Muscle layer of duodenum (tissue), 2 donors: Measurements from ENCODE around the gene TMEM259.

Experiments used
- H3K27ac ChIP-seq: one replicate; pipeline ENCODE4 v1.7.0; 2013; ENCODE audit warnings: mild to moderate bottlenecking, low read length
- H3K27me3 ChIP-seq: one replicate; pipeline ENCODE4 v1.7.0; 2013; ENCODE audit warnings: low read depth, mild to moderate bottlenecking, control low read depth, low read length
- H3K36me3 ChIP-seq, 2 donors: one replicate each; pipeline ENCODE4 v1.7.0; 2013; ENCODE audit warnings: low read length in 2 of 2, control low read depth in 1 of 2, mild to moderate bottlenecking in 1 of 2; ENCODE audit not compliant: insufficient read depth in 2 of 2, control insufficient read depth in 1 of 2
- H3K4me1 ChIP-seq, 2 donors: one replicate each; pipeline ENCODE4 v1.7.0; 2013; ENCODE audit warnings: low read length in 2 of 2, mild to moderate bottlenecking in 2 of 2, control low read depth in 1 of 2, moderate library complexity in 1 of 2; ENCODE audit not compliant: insufficient read depth in 2 of 2, control insufficient read depth in 1 of 2
- H3K4me3 ChIP-seq, 2 donors: one replicate each; pipeline ENCODE4 v1.7.0; 2013; ENCODE audit warnings: low read length in 2 of 2, low read depth in 1 of 2, mild to moderate bottlenecking in 1 of 2
- H3K9me3 ChIP-seq, 2 donors: one replicate each; pipeline ENCODE4 v1.7.0; 2013; ENCODE audit warnings: low read length in 2 of 2, control low read depth in 1 of 2, mild to moderate bottlenecking in 1 of 2; ENCODE audit not compliant: control insufficient read depth in 1 of 2
- donor health status: healthy.

Gene TMEM259

DNA sequence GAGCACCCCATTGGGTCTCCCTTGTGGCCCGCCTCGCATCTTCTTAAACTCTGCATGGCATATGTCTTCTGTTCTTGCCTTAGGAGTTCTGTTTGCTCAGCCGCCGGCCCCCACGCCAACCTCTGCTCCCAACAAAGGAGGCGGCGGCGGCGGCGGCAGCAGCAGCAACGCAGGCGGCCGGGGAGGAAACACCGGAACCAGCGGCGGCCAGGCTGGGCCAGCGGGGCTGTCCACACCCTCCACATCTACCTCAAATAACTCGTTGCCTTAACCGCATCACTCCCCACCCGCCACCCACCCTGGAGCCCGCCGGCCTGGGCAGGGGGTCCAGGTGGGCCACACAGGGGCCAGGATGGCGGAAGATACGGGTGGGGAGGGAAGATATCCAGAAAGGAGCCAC lies 49.1 kb downstream of the TMEM259 start:
- Histone ChIP-seq H3K27ac (no peak overlapping the region), H3K36me3 (peaks cover 6 to 31% of the 10 kb centered on the region in 2 donors), H3K27me3 (no peaks in the 10 kb centered on the region), H3K4me3 (no peak overlapping the region), H3K9me3 (peaks cover 0 to 7% of the 10 kb centered on the region in 2 donors), H3K4me1 (no peaks in the 10 kb centered on the region)

DNA sequence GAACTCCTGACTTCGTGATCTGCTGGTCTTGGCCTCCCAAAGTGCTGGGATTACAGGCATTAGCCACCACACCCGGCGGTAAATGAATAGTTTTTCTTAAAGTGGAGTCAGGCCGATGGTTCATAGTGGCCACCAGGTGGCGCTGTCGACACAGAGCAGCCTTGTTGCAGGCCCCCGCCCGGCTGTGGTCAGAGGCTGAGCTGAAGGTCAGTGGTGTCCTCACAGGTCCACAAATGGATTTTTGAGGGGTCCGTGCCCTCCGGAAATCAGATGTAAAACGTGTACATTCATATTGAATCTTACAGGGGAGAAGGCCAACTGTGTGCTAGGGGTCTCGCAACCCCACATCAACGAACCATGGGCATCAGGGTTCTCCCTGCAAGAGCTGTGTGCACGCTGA lies 50.2 kb downstream of the TMEM259 start:
- Histone ChIP-seq H3K27ac (no peak overlapping the region), H3K4me3 (no peak overlapping the region), H3K4me1 (no peaks in the 10 kb centered on the region), H3K27me3 (no peaks in the 10 kb centered on the region), H3K36me3 (peaks cover 6 to 37% of the 10 kb centered on the region in 2 donors), H3K9me3 (peaks cover 0 to 10% of the 10 kb centered on the region in 2 donors)

DNA sequence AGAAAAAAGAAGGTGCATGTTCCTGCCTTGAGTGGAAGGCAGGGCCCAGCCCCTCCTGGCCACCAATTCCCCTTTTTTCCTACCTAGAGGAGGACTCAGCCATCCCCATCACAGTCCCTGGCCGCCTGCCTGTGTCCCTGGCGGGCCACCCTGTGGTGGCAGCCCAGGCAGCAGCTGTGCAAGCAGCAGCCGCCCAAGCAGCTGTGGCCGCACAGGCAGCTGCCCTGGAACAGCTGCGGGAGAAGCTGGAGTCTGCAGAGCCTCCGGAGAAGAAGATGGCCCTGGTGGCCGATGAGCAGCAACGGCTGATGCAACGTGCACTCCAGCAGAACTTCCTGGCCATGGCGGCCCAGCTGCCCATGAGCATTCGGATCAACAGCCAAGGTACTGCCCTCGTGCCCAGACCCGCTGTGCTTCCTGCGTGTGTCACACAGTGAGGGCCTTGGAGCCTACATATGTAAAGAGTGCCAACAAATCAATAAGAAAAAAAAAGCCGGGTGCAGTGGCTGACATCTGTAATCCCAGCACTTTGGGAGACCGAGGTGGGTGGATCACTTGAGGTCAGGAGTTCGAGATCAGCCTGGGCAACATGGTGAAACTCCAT lies 54.3 kb downstream of the TMEM259 start:
- H3K4me3 ChIP-seq: no peak overlapping the region
- H3K27me3 ChIP-seq: no peaks in the 10 kb centered on the region
- peaks cover 0 to 10% of the 10 kb centered on the region in 2 donors for H3K9me3 ChIP-seq
- no peak overlapping the region for H3K27ac ChIP-seq
- peaks cover 6 to 51% of the 10 kb centered on the region in 2 donors for H3K36me3 ChIP-seq
- no peaks in the 10 kb centered on the region for H3K4me1 ChIP-seq

DNA sequence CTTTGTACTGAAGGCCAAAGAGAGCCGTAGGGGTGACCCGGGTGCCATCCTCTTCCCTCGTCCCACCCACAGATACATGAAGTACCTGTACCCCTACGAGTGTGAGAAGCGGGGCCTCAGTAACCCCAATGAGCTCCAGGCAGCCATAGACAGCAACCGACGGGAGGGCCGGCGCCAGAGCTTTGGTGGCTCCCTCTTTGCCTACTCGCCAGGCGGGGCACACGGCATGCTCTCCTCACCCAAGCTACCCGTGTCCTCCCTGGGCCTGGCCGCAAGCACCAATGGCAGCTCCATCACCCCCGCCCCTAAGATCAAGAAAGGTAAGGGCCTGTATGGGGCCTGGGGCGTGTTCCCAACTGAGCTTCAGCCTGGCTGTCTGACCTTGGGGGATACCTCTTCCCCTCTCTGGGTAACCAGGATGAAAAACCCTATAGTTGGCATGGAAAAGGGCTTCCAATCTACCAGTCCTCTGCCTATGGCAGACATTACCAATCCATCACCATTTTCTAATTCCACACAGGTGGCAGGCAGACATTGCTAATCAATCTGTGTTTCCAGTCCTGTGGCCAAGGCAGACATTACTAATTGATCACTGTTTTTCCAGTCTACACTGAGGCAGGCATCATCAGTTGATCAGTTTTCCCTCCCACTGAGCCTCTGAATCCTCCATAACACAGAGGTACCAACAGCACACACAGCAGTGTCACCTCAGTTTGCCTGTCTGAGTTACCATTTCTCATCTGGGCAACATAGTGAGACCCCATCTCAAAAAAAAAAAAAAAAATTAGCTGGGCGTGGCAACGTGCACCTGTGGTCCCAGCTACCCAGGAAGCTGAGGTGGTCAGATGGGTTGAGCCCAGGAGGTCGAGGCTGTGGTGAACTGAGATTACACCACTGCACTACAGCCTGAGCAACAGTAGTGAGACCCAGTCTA lies 55.9 kb downstream of the TMEM259 start:
- Histone ChIP-seq H3K27me3 (no peaks in the 10 kb centered on the region), H3K4me3 (no peak overlapping the region), H3K36me3 (peaks cover 0 to 50% of the 10 kb centered on the region in 2 donors), H3K9me3 (peaks cover 0 to 3% of the 10 kb centered on the region in 2 donors), H3K27ac (no peak overlapping the region), H3K4me1 (no peaks in the 10 kb centered on the region)

DNA sequence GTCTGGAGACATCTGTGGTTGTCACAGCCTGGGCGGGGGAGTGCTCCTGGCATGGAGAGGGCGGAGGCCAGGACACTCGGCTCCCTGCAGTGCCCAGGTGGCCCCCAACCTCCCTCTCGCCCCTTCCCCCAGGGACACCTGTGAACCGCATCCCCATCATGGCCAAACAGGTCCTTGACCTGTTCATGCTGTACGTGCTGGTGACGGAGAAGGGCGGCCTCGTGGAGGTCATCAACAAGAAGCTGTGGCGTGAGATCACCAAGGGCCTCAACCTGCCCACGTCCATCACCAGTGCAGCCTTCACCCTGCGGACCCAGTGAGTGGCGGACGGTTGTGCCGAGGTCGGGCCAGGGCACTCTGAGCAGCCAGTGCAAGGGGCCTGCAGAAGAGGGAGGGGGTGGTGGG lies 56.8 kb downstream of the TMEM259 start:
- H3K9me3 ChIP-seq: peaks cover 0 to 3% of the 10 kb centered on the region in 2 donors
- no peaks in the 10 kb centered on the region for H3K4me1 ChIP-seq
- peaks cover 0 to 53% of the 10 kb centered on the region in 2 donors for H3K36me3 ChIP-seq
- no peak overlapping the region for H3K4me3 ChIP-seq
- H3K27me3 ChIP-seq: no peaks in the 10 kb centered on the region
- no peak overlapping the region for H3K27ac ChIP-seq

DNA sequence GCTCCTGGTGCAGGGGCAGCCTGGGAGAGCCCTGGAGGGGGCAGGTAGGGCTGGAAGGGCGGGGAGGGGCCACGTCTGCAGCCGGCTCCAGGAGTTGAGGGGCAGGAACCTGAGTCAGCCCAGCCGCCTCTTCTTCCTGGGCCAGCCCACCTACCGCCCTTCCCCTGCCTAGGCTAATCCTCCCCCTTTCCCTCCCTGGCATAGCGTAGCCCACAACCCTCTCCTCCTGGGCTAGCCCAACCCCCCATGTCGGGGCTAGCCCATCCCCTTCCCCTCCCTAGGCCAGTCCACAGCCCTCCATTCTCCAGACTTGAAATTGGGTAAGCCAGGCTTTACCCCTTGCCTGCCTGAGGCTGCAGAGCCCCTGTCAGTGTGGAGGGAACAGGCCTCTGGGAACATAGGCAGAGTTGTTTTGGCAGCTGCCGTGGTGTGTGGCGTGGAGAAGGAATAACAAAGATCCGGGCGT lies 57.4 kb downstream of the TMEM259 start:
- Histone ChIP-seq H3K27me3 (no peaks in the 10 kb centered on the region), H3K27ac (no peak overlapping the region), H3K4me3 (no peak overlapping the region), H3K4me1 (no peaks in the 10 kb centered on the region), H3K36me3 (peaks cover 0 to 48% of the 10 kb centered on the region in 2 donors), H3K9me3 (peaks cover 0 to 3% of the 10 kb centered on the region in 2 donors)

DNA sequence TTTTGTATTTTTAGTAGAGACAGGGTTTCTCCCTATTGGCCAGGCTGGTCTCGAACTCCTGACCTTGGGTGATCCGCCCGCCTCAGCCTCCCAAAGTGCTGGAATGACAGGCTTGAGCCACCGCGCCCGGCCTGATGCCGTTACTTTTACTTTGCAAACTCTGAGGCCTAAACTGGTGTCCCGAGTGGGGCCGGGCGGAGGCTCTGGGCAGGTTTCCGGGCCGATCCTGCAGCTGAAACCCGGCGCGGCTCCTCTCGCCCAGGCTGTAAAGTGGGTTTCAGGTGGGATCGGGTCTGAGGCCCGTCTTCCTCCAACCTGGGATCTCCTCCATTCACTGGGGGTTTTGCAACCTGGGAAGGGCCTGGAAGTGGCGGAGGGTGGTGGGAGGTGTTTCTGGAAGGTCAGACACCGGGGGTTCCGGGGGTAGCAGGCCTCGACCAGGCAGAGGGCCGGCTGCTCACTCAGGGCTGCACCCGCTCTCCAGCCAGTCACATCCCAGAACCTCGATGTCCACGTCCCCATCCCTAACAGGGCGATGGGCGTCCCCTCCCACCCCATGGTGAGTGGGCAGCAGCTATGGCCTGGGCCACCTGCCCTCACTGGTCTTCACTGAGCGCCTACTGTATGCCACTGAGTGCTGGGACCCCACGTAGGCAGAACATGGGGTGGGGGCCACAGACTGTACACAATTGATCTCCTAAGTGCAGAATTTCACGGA lies 58.1 kb downstream of the TMEM259 start:
- Histone ChIP-seq H3K4me3 (no peak overlapping the region), H3K27me3 (no peaks in the 10 kb centered on the region), H3K9me3 (peaks cover 0 to 3% of the 10 kb centered on the region in 2 donors), H3K4me1 (no peaks in the 10 kb centered on the region), H3K36me3 (peaks cover 0 to 45% of the 10 kb centered on the region in 2 donors), H3K27ac (no peak overlapping the region)

DNA sequence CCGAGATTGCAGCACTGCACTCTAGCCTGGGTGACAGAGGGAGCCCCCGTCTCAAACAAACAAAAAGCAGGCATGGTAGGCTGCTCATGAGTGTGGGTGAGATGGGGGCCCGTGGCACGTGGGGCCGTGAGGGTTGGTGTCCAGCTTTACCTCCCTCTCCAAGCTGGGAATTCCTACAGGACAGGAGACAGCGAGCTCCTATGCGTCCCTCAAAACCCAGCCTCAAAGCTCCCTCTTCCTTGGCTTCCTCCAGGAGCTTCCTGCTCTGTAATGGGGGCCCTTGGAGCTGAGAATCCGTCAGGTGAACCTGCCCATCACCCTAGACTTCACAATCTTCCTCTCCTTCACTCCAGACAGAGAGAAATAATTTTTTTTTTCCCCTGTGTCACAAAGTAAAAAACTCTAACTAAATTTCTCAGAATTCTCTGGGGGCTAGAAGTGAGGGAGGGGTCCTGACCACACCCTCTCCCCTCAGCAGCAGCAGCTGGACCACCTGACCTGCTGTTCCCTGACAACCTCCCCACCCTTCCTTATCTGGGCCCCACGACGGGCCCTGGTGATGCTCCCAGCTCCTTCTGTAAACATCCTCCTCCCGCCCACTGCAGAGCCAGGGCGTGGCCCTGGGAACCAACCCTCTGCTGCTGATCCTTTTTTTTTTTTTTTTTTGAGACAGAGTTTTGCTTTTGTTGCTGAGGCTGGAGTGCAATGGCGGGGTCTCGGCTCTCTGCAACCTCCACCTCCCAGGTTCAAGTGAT lies 58.9 kb downstream of the TMEM259 start:
- H3K9me3 ChIP-seq: peaks cover 0 to 3% of the 10 kb centered on the region in 2 donors
- H3K27me3 ChIP-seq: no peaks in the 10 kb centered on the region
- H3K36me3 ChIP-seq: peaks cover 0 to 41% of the 10 kb centered on the region in 2 donors
- no peaks in the 10 kb centered on the region for H3K4me1 ChIP-seq
- no peak overlapping the region for H3K4me3 ChIP-seq
- no peak overlapping the region for H3K27ac ChIP-seq

DNA sequence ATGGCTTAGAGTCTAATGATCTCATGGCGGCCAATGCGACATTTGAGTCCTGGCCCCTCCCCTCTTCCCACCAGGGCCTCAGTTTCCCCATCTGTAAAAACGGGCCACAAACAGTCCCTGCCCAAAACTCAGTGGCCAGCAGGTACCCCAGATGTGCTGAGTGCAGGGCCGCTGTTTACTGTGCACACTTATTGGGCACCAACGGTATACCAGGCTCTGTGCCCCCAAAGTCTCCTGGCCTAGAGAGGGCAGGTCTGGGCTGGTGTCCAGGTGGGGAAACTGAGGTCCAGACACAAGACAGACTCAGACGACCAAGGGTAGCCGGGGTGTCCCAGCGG lies 60.4 kb downstream of the TMEM259 start:
- H3K4me3 ChIP-seq: no peak overlapping the region
- no peaks in the 10 kb centered on the region for H3K27me3 ChIP-seq
- peaks cover 0 to 4% of the 10 kb centered on the region in 2 donors for H3K4me1 ChIP-seq
- H3K27ac ChIP-seq: no peak overlapping the region
- H3K36me3 ChIP-seq: peaks cover 0 to 33% of the 10 kb centered on the region in 2 donors
- no peaks in the 10 kb centered on the region for H3K9me3 ChIP-seq

DNA sequence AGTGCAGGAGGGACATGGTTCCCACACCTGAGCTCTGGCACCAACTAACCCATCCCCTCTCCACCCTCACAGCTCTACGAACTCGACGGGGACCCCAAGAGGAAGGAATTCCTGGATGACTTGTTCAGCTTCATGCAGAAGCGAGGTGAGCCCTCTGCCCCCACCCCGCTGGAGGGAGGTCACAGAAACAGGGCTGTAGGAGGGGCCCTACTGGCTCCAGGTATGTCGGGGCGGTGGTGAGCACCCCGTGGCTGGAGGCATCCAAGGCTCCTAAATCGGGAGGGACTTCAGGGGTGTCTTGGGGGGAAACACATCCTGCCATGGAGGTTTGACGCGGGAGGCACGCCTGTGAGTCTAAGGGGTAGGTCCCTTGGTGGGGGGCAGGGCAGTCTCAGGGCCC lies 60.9 kb downstream of the TMEM259 start:
- Histone ChIP-seq H3K9me3 (no peaks in the 10 kb centered on the region), H3K36me3 (peaks cover 0 to 31% of the 10 kb centered on the region in 2 donors), H3K27ac (no peak overlapping the region), H3K4me3 (no peak overlapping the region), H3K27me3 (no peaks in the 10 kb centered on the region), H3K4me1 (peaks cover 0 to 4% of the 10 kb centered on the region in 2 donors)
